Measurements from ENCODE around the gene SPDYE11.
"Not testable (repeated sequence)": the region's sequence is repeated elsewhere in the genome, so short reads cannot be mapped to it uniquely, and the experiment has no call there.

DNA sequence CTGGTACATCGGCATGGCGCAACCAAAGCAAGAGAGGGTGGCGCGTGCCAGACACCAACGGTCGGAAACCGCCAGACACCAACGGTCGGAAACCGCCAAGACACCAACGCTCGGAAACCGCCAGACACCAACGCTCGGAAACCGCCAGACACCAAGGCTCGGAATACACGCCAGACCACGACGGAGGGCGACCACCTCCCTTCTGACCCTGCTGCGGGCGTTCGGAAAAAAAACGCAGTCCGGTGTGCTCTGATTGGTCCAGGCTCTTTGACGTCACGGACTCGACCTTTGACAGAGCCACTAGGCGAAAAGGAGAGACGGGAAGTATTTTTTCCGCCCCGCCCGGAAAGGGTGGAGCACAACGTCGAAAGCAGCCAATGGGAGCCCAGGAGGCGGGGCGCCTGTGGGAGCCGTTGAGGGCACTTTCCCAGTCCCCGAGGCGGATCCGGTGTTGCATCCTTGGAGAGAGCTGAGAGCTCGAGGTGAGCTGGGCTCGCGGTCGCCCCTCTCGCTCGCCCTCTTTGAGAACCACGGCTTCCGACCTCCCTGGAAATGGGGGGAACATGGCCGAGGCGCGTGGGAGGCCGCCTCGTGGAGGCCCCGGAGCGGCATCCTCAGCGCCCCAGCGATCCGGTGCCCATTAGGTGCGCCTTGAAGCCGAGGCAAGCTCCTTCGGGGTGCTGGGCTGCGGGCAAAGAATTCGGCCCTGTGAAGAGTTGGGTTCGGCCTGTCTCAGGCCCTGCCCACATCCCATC lies 51.8 kb downstream of the SPDYE11 start:
- TF ChIP-seq CTCF (IDR thresholded peaks at IDR 0.05; ENCODE audit: low read depth, low read length); EZH2phosphoT487 (IDR thresholded peaks at IDR 0.05; ENCODE audit: low read depth): not testable (repeated sequence)

All from OCI-LY3 (cell line).